Embryonic facial prominence (tissue), 1 donor: ENCODE measurements around the gene ASRGL1.

Source experiments
- DNase-seq: peaks from one replicate; pipeline ENCODE4 v3.0.0-alpha.2; 2016; ENCODE audit errors: extremely low spot score

ASRGL1 gene

DNA sequence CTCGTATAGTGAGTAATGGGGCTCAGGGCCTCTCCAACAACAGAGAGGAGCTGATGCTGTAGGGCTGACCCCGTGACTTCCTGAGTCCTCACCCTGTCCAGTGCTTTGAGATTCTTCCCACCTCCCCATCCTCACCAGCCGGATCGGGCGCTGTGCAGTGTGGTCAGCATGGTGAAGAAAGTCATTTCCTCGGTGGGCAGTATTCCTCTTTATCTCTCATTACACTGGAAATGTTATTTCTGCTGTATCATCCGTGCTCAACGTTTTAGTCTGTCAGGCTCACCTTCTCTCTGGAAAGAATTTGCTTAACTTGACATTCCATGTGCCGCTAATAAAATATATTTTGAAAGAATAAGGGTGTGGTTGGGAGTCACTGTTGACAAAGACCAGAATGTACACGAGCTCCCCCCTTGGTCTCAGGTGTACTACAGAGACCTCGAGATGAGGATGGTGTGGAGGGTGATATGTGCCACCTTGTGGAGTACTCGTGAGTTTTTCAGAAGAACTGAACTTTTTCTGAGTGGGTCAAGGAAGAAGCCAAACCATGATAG, 55.9 kb downstream of the ASRGL1 start:
- DNase-seq: no peak

- no peak for DNase-seq
Observed at GRCh38 chr11:62393735-62394134, 56.5 kb downstream of the ASRGL1 start.

DNA sequence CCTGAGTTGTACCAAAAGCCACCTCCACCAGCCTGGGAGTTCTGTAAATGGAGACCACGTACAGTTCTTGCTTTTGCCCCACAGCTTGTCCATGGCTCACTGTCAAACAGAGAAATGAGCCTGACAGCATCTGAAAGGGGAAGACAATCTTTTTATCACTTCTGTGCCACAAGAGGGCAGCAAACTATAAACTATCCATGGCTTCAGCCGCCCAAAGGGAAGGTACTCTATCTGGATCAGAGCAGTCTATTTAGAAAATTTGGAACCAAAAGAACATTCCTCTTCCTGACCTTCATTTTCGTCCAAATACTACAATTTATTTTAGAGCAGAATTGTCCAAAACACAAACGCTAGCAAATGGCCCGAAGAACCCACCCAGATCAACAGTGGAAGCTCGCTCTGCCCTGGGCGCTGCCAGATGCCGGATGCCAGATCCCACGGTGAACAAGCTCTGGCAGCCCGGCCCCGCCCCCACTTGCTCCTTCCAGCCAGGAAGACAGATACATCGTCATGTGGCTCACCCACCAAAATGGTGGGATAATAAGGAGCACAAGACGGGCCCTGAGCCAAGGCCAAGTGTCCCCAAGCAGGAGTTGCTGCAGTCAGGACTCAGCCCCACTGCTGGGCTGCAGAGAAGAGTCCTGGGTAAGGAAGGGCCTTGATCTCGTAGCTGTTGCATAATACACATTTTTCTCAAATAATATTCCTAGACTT, 57.7 kb downstream of the ASRGL1 start:
- peak; percentile 77 for DNase-seq

DNA sequence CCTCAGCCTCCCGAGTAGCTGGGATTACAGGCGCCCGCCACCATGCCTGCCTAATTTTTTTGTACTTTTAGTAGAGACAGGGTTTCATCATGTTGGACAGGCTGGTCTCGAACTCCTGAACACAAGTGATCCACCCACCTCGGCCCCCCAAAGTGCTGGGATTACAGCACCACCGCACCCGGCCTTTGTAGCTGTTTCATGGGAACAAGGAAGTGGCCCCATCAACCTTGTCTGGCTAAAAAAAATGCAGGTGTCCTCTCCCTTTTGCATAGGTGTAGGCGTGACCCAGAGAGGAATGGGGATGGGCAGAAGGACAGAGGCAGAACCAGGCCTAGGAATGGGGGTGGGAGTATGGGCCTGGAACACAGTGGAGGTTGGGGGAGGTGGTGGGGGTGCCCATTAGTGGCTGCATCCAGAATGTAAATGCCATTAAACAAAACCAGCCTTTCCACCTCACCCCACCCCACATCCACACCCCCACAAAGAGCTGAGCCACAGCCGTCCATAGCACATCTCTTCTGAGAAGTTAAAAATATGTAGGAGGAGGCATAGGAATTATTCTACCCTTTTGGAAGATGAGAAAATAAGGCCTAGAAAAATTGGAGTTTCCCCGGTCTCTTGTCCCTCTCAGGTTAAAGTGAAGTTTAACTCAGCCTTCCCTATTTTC, 58.8 kb downstream of the ASRGL1 start:
- no peak for DNase-seq

DNA sequence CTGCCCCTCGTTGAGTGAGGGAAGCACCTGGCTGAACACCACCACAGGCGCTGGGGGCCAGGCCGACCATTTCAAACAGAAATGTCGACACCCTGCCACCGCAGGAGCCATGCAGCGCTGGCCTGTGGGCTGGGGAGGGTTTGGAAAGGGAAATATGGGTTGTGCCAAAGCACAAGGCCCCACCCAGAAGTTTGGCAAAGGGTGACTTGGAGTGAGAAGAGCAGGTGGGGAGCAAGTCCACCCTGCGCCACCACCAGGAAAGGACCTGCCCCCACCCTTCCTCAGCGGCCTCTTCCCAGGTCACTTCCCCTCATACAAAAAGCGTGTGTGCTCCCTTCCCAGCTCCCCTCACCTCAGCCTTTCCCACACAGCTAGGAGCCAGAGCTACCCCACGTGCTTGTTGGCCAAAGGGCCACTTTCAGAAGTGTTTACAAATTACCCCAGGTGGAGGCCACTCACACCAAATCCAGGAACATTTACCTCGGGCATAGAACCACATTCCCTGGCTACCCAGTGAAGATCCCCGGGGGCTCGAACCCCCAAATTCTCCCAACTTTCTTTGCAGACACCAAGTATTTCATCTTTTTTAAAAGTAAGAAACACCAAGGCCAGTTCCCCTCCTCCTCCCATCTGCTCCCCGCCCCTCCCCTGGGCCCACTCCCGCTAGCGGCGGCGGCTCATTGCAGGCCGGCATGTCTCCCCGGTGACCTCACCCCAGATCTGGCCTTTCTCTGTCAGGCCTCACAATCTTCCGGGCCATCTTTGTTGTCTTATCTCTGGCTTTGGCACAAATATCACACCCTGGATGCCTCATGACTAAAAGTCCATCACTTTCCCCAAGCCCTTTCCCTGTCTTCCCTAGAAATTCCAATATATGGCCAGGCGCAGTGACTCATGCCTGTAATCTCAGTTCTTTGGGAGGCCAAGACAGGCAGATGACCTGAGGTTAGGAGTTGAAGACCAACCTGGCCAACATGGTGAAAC, 61.1 kb downstream of the ASRGL1 start:
- DNase-seq: no peak

DNA sequence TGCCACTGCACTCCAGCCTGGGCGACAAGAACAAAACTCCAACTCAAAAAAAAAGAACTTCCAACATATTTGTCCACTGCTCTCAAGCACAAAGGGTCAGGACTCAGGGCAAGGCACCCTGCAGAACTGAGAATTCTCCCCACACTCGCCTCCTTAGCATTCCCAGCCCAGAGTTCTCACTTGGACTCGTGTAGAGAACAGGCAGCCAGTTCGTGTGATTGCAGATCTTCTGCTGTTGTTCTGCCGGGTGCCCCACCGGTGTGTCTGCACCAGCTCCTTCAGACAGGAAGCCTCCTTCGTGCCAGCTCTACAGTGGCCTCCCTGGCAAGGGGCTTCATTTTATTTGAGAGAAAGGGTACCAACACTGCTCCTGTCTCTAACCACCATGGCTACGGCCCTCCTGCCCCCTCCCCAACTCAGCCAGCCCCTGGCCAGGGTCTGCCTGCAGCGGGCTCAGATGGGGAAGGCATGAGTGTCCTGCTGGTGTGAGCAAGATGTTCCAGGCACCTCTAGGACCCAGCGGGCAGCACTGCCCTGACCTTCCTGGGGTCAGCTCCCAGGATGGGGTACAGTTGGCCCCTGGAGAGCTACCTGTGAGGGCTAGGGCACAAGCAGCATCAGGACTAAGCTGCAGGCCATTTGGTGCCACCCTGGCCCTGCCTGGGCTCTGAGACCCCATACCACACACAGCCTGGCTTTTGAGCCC, 62.1 kb downstream of the ASRGL1 start:
- DNase-seq: no peak

- DNase-seq: peak; percentile 49
Observed at GRCh38 chr11:62399878-62400266, 62.6 kb downstream of the ASRGL1 start.

DNA sequence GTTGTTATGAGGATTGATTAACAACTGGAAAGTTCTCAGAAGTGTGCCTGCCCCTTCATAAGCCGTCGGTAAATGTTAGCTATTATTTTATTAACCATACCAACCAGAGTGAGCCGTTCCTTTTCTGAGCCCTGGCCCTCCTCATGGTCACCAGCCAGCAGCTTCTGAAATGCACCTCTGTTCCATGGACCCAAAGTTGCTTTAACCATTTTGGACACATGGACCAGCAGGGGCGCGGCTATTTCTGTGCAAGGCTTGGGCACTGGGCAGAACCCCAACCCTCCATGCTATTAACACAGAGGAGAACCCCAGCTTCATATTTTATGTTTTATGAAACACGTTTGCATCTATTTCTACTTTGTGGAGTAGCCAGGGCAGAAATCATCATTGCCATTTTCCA, 63.0 kb downstream of the ASRGL1 start:
- DNase-seq: no peak

GRCh38 chr11:62400760-62401159, 63.5 kb downstream of the ASRGL1 start:
- DNase-seq: peak; percentile 43

DNA sequence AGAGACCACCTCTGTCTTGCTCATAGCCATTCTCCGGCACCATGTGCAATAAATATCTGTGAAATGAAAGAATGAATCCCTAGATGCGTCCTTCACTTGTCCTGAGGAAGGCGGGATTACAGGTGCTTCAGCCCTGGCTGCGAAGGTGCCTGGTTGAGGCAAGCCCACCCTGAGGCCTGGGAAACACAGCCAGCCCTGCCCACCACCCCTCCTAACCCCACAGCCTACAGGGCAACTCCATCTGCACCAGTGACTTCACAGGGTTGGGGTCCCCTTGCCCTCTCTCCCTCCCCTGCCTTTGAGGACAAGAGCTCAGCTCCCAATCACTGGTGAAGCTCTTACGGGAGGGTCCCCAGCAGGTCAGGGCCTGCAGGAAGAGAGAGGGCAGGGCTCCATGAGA, 64.1 kb downstream of the ASRGL1 start:
- no peak for DNase-seq

DNA sequence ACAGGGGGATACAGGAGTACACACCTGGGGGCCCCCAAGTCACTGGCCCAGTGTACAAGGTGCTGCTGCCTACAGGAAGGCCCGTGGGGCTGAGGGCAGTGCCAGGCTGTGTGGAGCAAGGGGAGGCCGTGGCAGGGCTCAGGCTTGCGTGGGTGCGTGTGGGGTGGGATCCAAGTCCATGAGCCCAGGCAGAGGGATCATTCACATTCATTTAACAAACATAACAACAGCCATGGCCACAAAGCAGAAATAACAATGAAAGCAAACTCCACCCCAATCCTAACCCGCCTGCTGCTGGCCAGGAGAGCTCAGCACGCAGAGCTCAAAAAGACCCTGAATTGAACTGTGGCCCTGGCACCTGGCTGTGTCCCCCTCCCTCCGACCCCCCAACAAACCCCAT, 64.6 kb downstream of the ASRGL1 start:
- DNase-seq: no peak

DNA sequence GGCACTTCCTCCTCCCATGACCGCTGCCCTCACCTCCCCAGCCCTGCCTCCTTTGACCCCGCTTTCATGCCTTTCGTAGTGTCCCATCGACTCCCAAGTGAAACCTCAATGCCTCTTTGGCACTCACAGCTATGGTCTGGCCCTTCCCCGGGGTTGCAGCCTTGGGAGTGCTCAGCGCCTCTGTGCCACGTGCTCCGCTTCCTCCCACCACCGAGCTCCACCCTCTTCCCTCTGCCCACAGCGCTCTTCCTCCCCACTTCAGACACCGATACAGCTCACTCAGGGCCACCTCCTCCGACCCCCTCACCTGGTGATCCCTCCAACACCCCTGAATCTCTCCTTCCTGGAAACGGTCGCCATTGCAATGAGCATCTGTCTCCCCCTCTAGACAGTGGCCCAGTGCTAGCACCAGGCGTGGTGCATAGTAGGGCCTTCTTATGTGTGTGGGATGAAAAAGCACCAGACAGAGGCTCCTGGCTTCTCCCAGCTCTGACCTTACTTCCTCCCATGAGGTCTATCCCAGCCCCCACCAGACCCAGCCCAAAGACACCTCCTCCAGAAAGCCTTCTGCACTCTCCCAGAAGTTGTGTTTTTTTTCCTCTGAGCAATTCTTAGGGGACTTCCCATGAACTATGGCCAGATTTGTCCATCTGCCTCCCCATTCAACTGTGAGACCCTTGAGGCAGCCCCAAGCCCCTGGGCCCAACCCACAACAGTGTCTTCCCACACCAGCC, 65.1 kb downstream of the ASRGL1 start:
- no peak for DNase-seq

DNA sequence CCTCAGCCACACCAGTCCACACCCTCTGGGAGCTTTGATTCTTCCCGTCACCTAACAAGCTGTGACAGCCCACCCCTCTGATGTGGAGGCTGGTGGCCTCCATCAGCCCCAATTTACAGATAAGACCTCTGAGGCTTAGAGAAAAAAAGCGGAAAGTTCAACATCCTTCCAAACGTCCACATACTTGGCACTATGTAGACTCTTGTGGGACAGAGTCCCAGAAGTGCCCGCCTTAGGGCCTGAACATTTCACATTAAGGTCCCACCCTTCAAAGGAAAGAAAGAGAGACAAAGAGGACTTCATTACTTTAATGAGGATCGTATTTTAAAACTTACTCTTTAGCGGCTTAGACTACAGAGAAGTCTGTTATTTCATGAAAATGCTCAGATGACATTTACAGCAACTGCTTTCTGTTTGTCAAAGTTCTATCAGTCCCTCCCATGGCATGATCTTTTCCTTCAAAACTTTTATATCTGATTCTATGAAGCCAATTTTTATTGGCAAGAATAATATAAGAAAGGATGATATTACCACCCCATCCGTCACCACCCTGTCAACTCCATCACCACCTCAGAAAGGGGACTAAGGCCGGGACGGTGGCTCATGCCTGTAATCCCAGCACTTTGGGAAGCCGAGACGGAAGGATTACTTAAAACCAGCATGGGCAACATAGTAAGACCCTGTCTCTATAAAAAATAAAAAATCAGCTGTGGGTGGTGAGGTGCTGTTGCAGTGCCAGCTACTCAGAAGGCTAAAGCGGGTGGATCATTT, 65.9 kb downstream of the ASRGL1 start:
- no peak for DNase-seq

DNA sequence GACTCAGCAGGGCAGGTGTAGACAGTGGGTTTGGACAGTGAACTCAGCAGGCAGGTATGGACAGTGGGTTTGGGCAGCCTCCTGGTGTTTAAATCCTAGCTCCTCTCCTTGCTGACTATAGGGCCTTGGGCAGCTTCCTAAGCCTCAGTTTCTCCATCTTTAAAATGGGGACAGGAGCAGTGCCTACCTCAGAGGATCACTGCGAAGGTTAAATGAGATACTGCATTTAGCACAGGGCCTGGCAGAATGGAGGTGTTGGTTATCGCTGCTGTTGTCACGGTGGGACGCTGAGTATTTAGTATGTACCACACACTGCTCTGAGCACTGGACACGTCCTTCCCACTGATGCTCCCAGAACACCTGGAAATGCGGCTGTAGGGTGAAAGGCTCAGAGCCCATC, 67.2 kb downstream of the ASRGL1 start:
- DNase-seq: no peak

DNA sequence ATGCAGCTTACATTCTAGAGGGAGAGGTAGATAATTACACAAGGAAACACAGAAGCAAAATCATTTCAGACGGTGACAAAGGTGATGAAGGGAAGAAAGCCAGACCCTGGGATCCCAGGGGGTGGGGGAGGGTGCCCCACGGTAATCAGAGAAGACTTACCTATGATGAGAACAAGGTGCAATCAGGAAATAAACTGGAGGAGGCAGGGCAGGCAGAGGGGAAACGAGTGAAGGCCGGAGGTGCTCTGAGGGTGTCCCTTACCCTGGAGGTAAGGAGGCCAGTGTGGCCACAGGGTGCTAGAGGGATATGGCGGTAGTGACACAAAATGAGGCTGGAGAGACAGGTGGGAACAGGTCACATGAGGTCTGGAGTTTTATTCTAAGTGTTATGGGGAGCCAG, 67.7 kb downstream of the ASRGL1 start:
- no peak for DNase-seq

DNA sequence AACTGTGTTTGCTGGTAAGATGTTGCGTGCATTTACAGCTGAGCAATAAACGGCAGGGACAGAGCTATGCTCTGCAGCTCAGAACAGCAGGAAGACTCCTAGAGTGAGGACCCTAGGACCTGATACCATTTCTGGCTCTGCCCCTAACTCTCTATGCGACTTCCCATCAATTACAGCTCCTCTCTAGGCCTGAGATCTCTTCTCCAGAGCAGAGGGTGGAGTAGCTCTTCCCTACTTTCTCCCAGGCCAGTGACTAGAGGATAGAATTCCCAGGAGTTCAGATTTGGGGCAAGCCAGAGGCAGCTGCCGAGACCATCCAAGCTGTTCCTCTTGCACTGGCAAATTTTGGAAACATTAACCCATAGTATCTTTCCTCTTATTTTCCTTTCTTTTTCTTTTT, 68.8 kb downstream of the ASRGL1 start:
- no peak for DNase-seq

DNA sequence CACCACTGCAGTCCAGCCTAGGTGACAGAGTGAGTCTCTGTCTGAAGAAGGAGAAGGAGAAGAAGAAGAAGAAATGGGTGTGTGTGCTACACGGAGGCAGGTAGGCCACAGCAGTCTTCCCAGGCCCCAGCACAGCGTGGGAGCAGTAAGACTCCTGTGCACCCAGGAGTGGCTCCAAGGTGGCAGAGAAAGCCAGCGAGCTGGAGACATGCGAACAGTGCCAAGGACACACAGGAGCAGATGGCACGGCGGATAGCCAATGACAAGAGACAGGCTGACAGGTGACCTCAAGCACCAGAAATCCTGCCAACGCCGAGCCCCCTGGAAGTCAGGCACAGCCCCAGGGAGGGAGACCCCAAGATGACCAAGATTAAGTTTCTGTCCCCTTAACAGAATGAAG, 72.6 kb downstream of the ASRGL1 start:
- no peak for DNase-seq

GRCh38 chr11:62410972-62411371, 73.7 kb downstream of the ASRGL1 start:
- no peak for DNase-seq

GRCh38 chr11:62411524-62411923, 74.3 kb downstream of the ASRGL1 start:
- no peak for DNase-seq

DNA sequence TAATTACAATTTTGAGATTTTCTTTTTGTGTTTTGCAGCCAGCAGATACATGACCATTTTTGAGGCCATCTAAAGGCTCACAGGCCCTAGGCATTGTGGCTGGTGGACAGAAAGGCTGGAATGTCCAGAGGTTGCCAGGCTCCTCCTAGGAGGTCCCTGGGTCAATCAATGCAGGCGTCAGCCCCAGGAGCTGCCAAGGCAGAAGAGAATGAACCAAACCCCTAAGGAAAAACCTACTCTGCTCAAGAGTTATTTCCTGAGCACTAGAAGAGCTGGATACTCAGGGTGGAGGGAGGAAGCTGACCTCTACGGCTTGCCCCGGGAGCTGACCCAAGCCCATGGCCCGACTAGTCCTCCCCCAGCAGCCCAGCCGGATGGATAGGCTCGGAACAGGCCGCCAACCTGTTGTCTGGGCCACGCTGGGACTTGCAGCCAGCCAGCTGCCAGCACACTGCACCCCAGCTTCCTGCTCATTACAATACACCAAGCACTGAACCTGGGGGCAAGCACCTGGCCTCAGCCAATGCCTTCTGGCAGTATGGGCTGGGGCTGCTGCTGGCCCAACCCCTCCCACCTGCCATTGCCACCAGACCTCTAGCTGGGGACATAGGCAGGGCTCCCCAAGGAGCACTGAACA, 75.9 kb downstream of the ASRGL1 start:
- DNase-seq: no peak
